Liver (tissue), 3 donors: Measurements from ENCODE around the gene MVB12B.

Source experiments
- CTCF ChIP-seq: fragments of 150-350 bp; IDR thresholded peaks from 2 replicates; pipeline ENCODE4 v1.5.1; 2017; ENCODE audit warnings: improper control_type of control experiment, low read depth, low read length; ENCODE audit not compliant: missing input control
- EGR1 ChIP-seq, 2 donors: IDR thresholded peaks; 2 replicates each; pipeline ENCODE4 v1.6.1; 2016 to 2018; ENCODE audit warnings: antibody characterized with exemption in 2 of 2, low read depth in 2 of 2
- FOXA2 ChIP-seq: IDR thresholded peaks from 2 replicates; pipeline ENCODE4 v1.6.1; 2016; ENCODE audit warnings: antibody characterized with exemption
- donor health status: healthy.
- donor health status: healthy.

GRCh38 chr9:126429190-126429589, 102.6 kb downstream of the MVB12B start:
- TF ChIP-seq EGR1 (IDR thresholded peaks at IDR 0.05; ENCODE audit: low read depth in 2 of 2) (no peak), CTCF (no peak), FOXA2 (no peak)
